GM12875 (cell line): ENCODE results near the gene TMPRSS6.

Source experiments
- H3K4me3 ChIP-seq: one replicate; pipeline ENCODE4 v1.5.1; 2011; ENCODE audit warnings: low read depth, low read length, control low read depth
- CTCF ChIP-seq: IDR thresholded peaks from 2 replicates; pipeline ENCODE4 v1.5.1; 2011; ENCODE audit warnings: low read depth, mild to moderate bottlenecking, control low read depth, inconsistent platforms, low read length, moderate library complexity, borderline replicate concordance; ENCODE audit not compliant: insufficient read depth

The TMPRSS6 gene

GRCh38 chr22:37026325-37026724 is 83.2 kb downstream of the TMPRSS6 start:
- no peak overlapping the region for H3K4me3 ChIP-seq
- TF ChIP-seq CTCF, result no peak

- no peak for TF ChIP-seq CTCF
Measured at GRCh38 chr22:37025500-37026070, 83.9 kb downstream of the TMPRSS6 start.

DNA sequence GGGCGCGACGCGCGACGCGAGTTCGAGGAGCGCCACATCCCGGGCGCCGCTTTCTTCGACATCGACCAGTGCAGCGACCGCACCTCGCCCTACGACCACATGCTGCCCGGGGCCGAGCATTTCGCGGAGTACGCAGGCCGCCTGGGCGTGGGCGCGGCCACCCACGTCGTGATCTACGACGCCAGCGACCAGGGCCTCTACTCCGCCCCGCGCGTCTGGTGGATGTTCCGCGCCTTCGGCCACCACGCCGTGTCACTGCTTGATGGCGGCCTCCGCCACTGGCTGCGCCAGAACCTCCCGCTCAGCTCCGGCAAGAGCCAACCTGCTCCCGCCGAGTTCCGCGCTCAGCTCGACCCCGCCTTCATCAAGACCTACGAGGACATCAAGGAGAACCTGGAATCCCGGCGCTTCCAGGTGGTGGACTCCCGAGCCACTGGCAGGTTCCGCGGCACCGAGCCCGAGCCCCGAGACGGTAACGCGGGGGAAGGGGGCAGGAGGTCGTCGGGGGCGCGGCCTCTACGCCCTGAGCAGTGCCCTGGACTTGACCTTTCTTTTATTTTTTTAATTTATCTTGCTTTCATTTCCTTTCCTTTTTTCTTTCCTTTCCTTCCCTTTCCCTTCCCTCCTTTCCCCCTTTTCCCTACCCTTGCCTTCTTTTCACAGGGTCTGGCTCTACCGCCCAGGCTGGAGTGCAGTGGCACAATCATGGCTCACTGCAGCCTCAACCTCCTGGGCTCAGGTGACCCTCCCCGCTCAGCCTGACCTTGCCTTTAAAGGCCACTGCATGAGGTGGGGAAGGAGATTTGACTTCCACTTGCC is 85.0 kb downstream of the TMPRSS6 start:
- no peak overlapping the region for H3K4me3 ChIP-seq
- TF ChIP-seq CTCF, result no peak

More at GRCh38 chr22:37025500-37026070, 83.9 kb downstream of the TMPRSS6 start:
- no peak overlapping the region for H3K4me3 ChIP-seq

DNA sequence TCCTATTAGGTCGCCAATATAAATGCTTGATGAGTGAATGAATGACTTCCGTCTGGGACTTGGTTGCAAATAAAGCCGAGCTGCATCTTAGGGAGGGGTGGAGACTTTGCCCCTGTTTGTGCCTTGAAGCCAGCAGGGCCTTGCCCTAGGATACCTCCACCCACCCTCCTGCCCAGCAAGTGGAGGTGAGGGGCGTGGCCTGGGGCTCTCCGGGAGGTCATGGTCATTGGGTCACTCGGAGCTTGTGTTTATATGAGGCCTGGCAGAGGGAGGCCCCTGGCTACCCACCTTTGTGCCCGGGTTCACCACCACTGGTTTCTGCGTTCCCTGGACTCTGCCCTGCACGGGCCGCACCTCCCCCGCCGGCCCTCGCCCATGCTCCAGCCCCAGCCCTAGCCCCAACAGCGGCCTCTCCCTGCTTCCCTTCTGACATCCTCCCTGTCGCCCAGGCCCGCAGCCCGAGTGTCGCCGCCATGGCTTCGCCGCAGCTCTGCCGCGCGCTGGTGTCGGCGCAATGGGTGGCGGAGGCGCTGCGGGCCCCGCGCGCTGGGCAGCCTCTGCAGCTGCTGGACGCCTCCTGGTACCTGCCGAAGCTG is 85.7 kb downstream of the TMPRSS6 start:
- H3K4me3 ChIP-seq, result no peak overlapping the region
- TF ChIP-seq CTCF, result no peak

DNA sequence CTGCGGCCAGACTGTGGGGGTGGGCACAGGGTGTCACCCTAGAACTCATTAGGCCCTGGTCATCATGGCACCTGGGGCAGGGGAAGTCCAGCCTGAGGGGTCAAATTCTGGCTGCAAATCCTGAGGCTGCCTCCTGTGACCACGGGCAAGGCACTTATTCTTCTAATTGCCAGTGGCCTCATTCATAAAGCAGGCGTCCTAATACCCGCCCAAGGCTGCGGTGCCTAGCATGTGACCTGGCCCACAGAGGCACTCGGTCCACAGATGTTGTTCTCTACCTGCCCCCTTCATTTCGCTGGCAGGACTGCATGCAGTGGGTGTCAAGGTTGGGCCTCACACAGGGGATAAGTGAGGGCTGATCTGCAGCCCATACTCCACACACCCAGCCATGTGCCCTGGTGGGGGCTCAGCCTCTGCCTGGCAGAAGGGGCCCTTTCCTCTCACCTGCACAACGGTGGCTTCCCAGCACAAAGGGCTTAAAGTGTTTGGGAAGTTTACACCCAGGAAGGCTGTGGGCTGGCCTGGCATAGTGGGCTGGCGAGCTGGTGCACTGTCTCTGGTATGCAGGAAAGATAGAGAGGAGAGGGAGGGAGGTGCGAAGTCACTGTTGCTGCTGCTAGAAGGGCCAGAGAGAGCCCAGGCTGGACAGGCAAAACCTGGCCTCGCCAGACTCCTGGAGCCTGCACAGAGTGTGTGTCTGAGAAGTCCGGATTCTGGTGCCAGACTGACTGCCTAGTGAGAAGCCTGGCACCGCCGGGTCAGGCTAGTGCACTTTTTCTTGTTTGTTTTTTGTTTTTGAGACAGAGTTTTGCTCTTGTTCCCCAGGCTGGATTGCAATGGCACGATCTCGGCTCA is 86.8 kb downstream of the TMPRSS6 start:
- no peak overlapping the region for H3K4me3 ChIP-seq
- TF ChIP-seq CTCF, result no peak

GRCh38 chr22:37021710-37022482 is 87.6 kb downstream of the TMPRSS6 start:
- H3K4me3 ChIP-seq, result no peak overlapping the region
- TF ChIP-seq CTCF, result peak; percentile 91
